ENCODE data around the gene SGSH. TPM values are rescaled to one million over a fixed set of nuclear protein-coding genes. Genes with fewer than 3 reads are reported as not detected.

Gene SGSH
- total RNA-seq, result 10 to 100 TPM; 73.4 to 96.5 (median 74.1) TPM
- total RNA-seq (2013), result 26.3 TPM

- WGBS (ENCODE audit: insufficient coverage), result under 1% methylated on average over 77 of the region's 77 CpGs
Measured at GRCh38 chr17:80220054-80220735, at the start of gene SGSH, which contains the start of gene SLC26A11. Gene SGSH, minus strand, starts transcription at chr17:80220333. Its CDS starts 20 bp downstream, at chr17:80220313. Gene SLC26A11, plus strand, starts transcription at chr17:80220427. Its CDS starts 1,134 bp downstream, at chr17:80221561.

GRCh38 chr17:80269405-80269807, 49.3 kb upstream of the SGSH start:
- H3K27ac Mint-ChIP-seq, result no peak overlapping the region

More at GRCh38 chr17:80220054-80220735, at the start of gene SGSH, which contains the start of gene SLC26A11:
- peak within 1 kb of the TSS; percentile 89 for H3K4me3 Mint-ChIP-seq
- H3K27me3 Mint-ChIP-seq (ENCODE audit: low read depth in 2 of 2), result no peaks in the 10 kb centered on the region
- Histone ChIP-seq H3K27ac (ENCODE audit: low read length) (peak within 1 kb of the TSS; percentile 91), H3K4me1 (ENCODE audit: control insufficient read depth, insufficient read depth, low read length) (peaks cover 40% of the 10 kb centered on the region), H3K36me3 (ENCODE audit: control insufficient read depth, insufficient read depth, low read length) (peaks cover 14% of the 10 kb centered on the region), H3K9me3 (ENCODE audit: control insufficient read depth, insufficient read depth, low read length) (no peaks in the 10 kb centered on the region), H3K4me3 (ENCODE audit: low read length) (peak within 1 kb of the TSS; percentile 59), H3K27me3 (ENCODE audit: control insufficient read depth, insufficient read depth, low read length) (no peaks in the 10 kb centered on the region)
- ATAC-seq (peak; percentile 39 to 53 (median 51)), DNase-seq (peak; percentile 54 to 67)
- peak within 1 kb of the TSS; percentile 90 to 95 for H3K27ac Mint-ChIP-seq
- H3K9me3 Mint-ChIP-seq, result peaks cover 0 to 3% of the 10 kb centered on the region in 2 donors
- TF ChIP-seq, protein P1, sequence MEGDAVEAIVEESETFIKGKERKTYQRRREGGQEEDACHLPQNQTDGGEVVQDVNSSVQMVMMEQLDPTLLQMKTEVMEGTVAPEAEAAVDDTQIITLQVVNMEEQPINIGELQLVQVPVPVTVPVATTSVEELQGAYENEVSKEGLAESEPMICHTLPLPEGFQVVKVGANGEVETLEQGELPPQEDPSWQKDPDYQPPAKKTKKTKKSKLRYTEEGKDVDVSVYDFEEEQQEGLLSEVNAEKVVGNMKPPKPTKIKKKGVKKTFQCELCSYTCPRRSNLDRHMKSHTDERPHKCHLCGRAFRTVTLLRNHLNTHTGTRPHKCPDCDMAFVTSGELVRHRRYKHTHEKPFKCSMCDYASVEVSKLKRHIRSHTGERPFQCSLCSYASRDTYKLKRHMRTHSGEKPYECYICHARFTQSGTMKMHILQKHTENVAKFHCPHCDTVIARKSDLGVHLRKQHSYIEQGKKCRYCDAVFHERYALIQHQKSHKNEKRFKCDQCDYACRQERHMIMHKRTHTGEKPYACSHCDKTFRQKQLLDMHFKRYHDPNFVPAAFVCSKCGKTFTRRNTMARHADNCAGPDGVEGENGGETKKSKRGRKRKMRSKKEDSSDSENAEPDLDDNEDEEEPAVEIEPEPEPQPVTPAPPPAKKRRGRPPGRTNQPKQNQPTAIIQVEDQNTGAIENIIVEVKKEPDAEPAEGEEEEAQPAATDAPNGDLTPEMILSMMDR (IDR thresholded peaks at IDR 0.05), result no peak
- H3K36me3 Mint-ChIP-seq, result no peaks in the 10 kb centered on the region
- peaks cover 25 to 47% of the 10 kb centered on the region in 2 donors for H3K4me1 Mint-ChIP-seq
- intact Hi-C loops (cut with micrococcal nuclease), result no loop called here

DNA sequence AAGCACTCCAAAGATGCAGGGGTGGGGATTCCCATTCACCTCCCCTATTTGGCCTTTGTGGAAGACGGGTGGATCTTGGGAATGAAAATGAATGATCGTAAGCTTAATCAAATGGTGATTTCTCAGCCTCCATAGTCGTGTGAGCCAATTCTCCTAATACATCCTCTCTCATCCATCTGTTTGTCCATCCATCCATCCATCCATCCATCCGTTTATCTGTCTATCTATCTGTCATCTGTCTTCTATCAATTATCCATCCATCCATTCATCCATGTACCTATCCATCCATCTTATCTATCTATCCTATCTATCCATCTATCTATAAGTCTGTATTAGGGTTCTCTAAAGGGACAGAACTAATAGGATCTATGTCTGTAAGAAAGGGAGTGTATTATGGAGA, 48.3 kb upstream of the SGSH start:
- no peaks in the 10 kb centered on the region for H3K9me3 ChIP-seq (ENCODE audit: control insufficient read depth, insufficient read depth, low read length)
- no peaks in the 10 kb centered on the region for H3K27me3 ChIP-seq (ENCODE audit: control insufficient read depth, insufficient read depth, low read length)
- TF ChIP-seq, protein P1 (IDR thresholded peaks at IDR 0.05), result no peak
- Mint-ChIP-seq H3K9me3 (no peaks in the 10 kb centered on the region), H3K27me3 (ENCODE audit: low read depth in 2 of 2) (no peaks in the 10 kb centered on the region), H3K4me1 (peaks cover 37 to 44% of the 10 kb centered on the region in 2 donors), H3K36me3 (no peaks in the 10 kb centered on the region), H3K4me3 (no peak overlapping the region), H3K27ac (no peak overlapping the region)
- intact Hi-C loops (cut with micrococcal nuclease), result loop anchor here (5.0 kb wide), 1 partner anchor 44 kb away; no protein-coding TSS in a partner anchor
- WGBS (ENCODE audit: insufficient coverage), result 67% methylated on average over 3 of the region's 4 CpGs
- H3K4me1 ChIP-seq (ENCODE audit: control insufficient read depth, insufficient read depth, low read length), result peaks cover 92% of the 10 kb centered on the region
- peaks cover 60% of the 10 kb centered on the region for H3K36me3 ChIP-seq (ENCODE audit: control insufficient read depth, insufficient read depth, low read length)
- DNase-seq (no peak), ATAC-seq (no peak)
- no peak overlapping the region for H3K27ac ChIP-seq (ENCODE audit: low read length)
- no peak overlapping the region for H3K4me3 ChIP-seq (ENCODE audit: low read length)

More at GRCh38 chr17:80269405-80269807, 49.3 kb upstream of the SGSH start:
- H3K4me3 Mint-ChIP-seq, result no peak overlapping the region
- no peak for ATAC-seq
- Histone ChIP-seq H3K27me3 (ENCODE audit: control insufficient read depth, insufficient read depth, low read length) (no peaks in the 10 kb centered on the region), H3K36me3 (ENCODE audit: control insufficient read depth, insufficient read depth, low read length) (peaks cover 67% of the 10 kb centered on the region), H3K9me3 (ENCODE audit: control insufficient read depth, insufficient read depth, low read length) (no peaks in the 10 kb centered on the region), H3K4me1 (ENCODE audit: control insufficient read depth, insufficient read depth, low read length) (peaks cover 92% of the 10 kb centered on the region), H3K27ac (ENCODE audit: low read length) (no peak overlapping the region), H3K4me3 (ENCODE audit: low read length) (no peak overlapping the region)
- H3K27me3 Mint-ChIP-seq (ENCODE audit: low read depth in 2 of 2), result no peaks in the 10 kb centered on the region
- WGBS (ENCODE audit: insufficient coverage), result 100% methylated on average over 1 of the region's 2 CpGs
- TF ChIP-seq, protein P1 (IDR thresholded peaks at IDR 0.05), result no peak
- H3K36me3 Mint-ChIP-seq, result no peaks in the 10 kb centered on the region
- intact Hi-C loops (cut with micrococcal nuclease), result loop anchor here (5.0 kb wide), 1 partner anchor 43 kb away; no protein-coding TSS in a partner anchor
- DNase-seq, result no peak
- H3K9me3 Mint-ChIP-seq, result no peaks in the 10 kb centered on the region
- peaks cover 41 to 50% of the 10 kb centered on the region in 2 donors for H3K4me1 Mint-ChIP-seq

All from natural killer cell (primary cell).